Stimulated activated CD4-positive, alpha-beta T cell treated with anti-CD3 and anti-CD28 coated beads, Interleukin-2, amount 100 ng/mL, for 24 hours (primary cell): Measurements from ENCODE around the gene KCNC1.

Experiments used
- DNase-seq, 2 donors: peaks; one replicate each; pipeline ENCODE4 v3.0.0-alpha.2; 2020

The KCNC1 gene

DNA sequence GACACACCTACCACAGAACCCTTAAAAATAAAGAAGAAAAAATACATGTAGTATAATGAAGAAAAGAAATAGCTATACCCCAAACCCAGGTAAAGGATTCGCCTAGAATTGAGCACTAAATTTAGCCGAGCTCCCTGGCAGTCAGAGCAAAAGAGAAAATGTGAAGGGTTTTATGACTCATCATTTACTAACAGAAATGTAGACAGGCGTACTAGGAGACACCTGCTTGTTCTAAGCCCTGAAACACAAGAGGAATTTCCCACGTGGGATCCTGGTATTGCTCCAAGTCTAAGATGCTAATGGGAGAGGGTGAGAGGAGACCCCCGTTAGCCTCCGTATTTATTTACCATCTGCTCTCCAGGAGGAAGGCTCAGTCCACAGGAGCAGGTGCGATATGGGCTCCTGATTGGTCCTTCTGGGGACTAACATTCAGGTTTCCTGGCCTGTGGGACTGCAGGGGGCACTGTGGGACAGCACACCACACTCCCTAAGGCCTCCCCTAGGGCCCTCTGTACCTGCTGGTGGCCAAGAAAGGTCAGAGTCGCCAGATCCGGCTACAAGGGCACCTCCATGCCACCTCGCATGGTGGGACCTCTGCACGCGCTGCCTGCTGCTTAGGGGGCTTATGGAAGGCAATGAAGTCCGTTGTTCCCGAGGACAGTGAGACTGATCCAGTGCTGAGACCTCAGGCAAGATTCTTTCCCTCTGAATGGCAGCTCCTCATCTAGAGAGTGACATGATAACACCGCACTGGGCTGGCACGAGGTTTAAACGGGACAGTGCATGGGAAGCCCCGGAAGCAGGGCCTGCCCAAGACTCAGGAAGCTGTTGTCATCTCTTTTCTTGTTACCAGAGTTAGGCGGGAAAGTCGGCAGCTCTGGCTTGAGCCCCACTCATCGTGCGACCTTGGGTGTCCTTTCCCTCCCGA is 25.8 kb downstream of the KCNC1 start:
- peak in 1 of 2 donors; percentile 30 for DNase-seq

DNA sequence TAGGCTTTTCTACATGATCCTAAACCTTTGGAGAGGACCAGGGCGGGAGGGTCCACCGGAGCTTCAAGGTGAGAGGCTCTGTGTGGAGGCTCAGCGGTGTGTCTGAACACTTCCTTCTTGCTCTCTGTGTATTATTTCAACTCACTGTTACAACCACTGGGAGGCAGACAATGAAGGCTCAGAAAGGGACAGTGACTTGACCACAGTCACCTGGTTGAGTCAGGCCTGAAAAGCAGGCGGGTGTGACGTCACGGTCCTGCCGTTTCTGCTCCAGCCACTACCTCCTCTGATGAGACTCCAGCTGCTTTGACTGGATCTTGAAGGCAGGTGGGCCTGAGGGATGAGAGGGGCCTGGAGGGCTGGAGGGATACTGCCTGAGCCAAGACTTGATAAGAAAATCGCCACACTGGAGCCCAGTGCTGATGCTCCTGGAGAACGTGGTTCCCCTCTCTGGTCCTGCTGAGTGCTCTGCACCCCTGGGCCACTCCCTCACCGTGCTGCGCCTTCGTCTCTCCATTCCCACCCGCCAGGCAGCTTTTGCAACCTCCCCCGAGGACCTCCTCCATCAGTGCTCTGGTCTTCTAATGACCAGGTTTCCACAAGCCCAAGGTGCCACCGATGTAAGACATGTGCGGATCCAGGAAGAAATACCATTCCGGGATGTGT is 27.9 kb downstream of the KCNC1 start:
- DNase-seq: no peak

DNA sequence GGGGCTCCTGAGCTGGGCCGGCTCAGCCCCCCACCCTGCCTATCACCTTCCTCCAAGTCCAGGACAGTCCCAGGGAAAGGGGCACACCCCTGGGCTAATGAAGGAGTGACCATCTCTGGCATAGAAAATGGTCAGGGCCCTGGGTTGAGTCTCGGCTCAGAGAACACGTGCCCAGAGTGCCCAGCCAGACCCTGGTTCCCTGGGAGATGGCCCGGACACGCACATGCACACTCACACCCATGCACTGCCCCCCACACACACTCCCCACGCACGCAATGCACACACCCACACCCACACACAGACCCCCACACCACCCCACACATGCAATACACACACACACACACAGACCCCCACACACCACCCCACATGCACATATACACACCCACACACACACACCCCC is 28.7 kb downstream of the KCNC1 start:
- no peak for DNase-seq

DNA sequence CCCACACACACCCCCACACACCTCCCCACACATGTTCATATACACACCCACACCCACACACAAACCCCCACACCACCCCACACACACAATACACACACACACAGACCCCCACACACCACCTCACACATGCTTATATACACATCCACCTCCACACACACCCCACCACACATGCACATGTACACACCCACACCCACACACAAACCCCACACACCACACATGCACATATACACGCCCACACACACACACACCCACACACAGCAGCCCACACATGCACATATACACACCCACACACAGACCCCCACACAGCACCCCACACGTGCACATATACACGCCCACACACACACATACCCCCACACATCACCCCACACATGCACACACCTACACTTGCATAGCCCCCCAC is 29.1 kb downstream of the KCNC1 start:
- DNase-seq: no peak

GRCh38 chr11:17764446-17765218 is 30.1 kb downstream of the KCNC1 start:
- no peak for DNase-seq

DNA sequence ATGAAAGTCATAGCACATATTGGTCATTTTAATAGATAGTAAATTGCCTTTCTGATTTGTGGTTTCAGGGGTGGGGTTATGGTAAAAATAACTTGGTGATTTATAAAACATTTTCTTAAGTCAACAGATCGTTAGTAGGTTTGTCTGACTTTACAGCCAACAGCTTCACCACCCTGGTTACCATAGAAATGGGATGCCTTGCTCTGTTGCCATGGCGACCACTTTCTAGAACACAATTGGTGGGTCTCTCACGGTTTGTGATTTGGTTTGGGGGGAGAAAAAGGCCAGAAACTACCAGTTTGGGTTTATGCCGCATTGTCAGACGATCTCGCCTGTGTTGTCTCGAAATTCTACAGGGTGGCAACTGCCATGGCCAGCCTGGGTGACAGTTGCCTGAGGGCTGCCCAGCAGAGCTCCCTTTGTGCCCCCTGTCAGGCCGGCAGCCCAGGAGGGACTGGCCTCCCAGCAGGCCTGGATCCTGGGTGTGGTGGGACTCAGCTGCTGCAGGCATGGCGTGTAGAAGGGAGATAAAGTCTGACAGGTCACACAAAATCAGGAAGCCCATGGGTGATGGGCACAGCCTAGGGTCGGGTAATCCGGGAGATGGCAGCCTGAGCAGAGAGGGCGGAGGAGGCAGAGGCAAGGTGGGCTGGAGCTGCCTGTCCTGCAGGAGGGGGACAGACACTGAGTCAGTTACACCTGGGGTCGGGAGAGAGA is 30.9 kb downstream of the KCNC1 start:
- DNase-seq: no peak

DNA sequence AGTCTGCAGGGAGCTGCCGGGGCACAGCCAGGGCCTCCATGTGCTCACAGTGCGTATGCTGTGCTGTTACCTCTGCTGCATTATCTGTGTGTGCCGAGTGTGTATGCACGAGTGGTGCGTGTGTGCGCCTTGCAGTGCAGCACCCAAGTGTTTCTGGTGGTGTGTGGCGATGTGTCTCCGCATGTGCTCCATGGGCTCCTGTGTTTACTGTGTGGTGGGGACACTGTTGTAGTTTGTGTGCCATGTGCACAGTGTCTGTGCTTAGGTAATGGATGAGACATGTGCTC is 31.4 kb downstream of the KCNC1 start:
- DNase-seq: no peak

DNA sequence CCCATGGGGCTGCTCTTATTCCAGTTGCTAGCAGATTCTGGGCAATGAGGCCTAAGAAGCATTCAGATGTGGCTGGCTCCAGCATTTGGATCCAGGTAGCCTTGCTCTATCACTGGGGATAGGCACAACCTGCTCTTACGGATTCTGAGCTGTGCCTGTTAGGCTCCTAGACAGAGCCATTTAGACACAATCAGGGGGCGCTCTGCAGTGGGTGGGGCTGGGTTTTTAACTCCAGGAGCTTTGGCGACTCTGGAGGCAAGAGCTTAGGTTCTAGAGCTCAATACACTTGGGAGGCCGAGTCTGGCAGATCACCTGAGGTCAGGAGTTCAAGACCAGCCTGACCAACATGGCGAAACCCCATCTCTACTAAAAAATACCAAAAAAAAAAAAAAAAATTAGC is 32.0 kb downstream of the KCNC1 start:
- DNase-seq: no peak

- no peak for DNase-seq
Observed at GRCh38 chr11:17767301-17767885, 32.8 kb downstream of the KCNC1 start.

- DNase-seq: no peak
Observed at GRCh38 chr11:17767914-17768313, 33.3 kb downstream of the KCNC1 start.

DNA sequence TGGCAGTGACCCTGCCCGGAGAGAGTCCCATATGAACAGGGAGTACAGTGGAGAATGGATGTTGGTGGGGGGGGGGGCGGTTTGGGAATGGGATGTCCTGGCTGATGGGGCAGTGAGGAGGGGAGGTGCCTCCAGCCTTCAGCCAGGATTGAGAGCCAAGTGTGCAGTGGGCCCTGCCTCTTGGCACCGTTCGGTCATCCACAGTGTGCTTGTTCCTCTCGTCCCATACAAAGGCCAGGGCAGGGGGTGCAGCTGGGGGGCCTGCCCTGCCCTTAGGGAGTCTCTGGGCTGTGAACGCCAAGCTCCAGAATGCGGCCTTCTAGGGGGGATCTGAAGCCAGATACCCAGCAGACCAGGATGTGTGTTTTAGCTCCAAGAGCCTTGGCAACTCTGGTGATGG is 34.0 kb downstream of the KCNC1 start:
- DNase-seq: no peak

DNA sequence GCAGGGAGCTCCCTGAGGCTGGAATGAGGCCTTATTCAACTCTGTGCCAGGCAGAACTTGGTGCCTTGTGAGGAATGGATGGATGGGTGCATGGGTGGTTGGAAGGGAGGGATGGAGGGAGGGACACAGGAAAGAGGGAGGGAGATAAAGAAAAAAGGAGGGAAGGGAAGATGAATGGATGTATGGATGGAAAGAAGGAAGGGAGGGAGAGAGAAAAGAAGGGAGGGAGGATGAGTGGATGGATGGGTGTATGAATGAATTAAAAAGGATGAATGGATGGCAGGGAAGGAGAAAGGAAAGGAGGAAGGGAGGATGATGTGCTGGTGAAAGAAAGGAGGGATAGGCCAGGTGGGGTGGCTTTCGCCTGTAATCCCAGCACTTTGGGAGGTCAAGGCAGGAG is 34.6 kb downstream of the KCNC1 start:
- no peak for DNase-seq

GRCh38 chr11:17770048-17770652 is 35.6 kb downstream of the KCNC1 start:
- peak in 1 of 2 donors; percentile 17 for DNase-seq

DNA sequence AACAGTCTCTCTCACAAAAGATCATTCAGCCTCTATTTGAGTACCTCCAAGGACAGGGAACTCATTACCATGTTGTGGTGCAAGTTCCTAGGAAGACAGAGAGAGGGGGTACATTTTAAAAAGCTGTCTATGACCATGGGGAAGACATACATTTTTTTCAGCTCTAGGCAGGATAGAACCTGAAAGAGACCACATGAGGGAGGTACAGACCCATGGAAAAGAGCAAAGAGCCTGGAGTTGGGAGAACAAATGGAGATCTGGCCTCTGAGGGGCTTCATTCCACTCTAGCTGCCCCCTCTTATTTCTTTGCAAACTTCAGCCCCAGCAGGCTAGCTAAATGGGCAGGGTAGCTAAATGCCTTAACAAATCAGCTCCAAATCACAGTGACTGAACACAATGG is 36.3 kb downstream of the KCNC1 start:
- DNase-seq: no peak

DNA sequence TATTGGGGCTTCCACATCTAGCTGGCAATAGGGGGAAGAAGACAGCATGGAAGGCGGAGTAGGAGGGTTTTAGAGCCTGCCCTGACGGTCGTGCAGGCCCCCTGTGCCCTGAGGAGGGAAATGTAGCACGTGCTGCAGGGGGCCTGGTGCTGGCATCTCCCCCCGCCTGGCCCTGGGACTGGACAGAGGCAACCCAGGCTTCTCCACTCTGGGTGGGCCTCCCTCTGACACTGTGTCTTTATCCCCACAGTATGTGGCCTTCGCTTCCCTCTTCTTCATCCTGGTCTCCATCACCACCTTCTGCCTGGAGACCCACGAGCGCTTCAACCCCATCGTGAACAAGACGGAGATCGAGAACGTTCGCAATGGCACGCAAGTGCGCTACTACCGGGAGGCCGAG is 36.8 kb downstream of the KCNC1 start:
- DNase-seq: no peak

DNA sequence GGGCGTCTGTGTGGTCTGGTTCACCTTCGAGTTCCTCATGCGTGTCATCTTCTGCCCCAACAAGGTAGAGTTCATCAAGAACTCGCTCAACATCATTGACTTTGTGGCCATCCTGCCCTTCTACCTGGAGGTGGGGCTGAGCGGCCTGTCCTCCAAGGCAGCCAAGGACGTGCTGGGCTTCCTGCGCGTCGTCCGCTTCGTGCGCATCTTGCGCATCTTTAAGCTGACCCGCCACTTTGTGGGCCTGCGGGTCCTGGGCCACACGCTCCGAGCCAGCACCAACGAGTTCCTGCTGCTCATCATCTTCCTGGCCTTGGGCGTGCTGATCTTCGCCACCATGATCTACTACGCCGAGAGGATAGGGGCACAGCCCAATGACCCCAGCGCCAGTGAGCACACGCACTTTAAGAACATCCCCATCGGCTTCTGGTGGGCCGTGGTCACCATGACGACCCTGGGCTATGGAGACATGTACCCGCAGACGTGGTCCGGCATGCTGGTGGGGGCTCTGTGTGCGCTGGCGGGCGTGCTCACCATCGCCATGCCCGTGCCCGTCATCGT is 37.3 kb downstream of the KCNC1 start:
- no peak for DNase-seq

DNA sequence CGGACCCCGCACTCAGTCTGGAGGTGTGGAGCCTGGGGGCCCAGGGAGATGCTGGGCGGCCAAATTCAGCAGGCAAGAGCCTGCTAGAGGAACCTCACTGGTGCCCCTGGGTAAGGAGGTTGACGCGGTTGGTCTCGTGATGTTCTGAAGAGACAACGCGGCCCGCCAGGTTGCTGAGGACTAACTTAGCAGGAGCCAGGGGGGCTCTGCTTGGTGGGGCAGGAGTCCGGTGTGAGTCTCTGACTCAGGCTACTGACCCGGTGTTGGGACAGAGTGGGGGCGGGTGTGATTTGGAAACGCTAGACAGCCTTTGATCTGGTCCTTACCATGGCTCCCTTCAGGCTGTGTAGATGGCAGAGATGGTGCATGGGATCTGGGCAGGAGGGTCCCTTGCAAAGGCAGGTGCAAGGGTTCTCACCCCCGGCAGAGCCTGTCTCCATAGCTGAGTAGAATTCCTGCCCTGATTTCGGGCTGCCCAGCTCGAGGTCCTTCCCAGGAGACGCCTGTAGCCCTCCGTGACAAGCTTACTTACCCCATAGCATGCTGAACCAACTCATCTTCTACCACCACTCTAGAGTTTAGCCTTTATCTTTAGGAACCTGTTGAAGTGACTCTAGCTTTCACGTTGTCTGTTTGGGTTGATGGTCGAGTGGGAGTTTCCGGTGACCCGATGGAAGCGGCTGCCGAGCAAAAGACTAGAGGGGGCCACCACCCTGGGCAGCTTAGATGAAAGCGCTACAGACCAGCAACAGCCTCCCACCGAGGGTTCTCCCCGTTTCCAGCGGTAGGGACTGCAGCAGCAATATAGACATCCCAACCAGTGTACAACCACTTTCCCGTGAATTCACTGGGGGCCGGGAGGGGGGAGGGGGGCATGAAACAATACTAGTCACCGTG is 38.4 kb downstream of the KCNC1 start:
- DNase-seq: no peak

DNA sequence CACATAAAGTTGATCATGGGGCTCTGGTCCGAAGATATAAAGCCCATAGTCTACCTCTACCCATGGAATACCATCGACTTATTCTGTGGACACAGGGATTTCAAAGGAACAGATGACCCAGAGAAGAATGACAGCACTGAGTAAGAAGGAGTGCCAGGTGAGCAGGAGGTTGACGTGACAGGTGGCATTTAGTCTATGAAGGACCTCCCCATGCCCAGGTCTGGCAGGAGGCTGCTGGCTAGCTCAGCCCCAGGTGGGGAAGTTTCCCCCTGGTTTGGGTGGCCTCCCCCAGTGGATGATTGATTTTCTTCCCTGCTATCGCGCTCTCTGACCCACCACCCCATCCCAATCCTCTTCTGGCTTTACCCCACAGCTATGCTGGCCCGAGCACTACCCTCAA is 39.1 kb downstream of the KCNC1 start:
- no peak for DNase-seq

DNA sequence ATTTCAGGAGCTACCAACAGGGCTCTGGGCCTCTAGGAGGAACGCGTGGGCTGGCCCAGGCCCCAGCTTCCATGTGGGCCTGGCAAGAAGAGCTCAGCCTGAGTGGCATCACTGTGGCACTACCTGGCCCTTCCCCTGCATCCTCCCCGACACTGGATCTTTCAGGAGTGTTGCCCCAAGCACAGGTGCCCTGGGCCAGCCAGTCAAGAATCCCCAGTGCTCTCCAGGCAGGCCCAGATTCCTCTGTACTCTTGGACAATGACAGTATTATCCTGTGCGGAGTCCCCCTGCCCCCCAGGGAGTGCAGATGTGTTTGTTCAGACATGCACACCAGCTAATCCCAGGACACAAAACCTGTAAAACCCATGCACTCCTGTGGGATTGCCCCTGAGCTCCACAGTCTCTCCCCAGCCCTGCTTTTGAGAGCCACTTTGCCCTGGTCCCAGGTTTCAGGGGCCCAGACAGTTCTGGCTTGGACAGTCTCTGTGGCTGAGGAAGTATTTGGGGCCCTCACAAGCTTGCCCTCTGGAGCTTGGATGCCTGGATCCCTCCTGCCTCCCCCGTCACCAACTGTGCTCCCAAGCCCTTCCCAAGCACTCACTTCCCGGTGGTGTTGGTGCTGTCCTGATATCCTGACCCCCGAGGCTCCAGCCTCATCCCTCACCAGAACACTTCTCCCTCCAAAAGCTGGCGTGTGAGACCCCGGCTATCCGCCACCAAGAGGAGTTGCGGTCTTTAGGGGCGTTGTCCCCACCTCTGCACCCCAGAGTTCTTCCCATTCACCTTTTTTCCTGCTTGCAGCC is 39.9 kb downstream of the KCNC1 start:
- no peak for DNase-seq

GRCh38 chr11:17775035-17775348 is 40.4 kb downstream of the KCNC1 start:
- DNase-seq: no peak
